H1 (cell line): Measurements from ENCODE around the gene MBOAT2. TPM values are rescaled to one million over a fixed set of nuclear protein-coding genes. Genes with fewer than 3 reads are reported as not detected.

Experiments used
- CEBPB ChIP-seq: IDR thresholded peaks from 2 replicates; pipeline ENCODE4 v1.6.1; 2012; ENCODE audit warnings: low read depth, low read length
- CHD7 ChIP-seq: fragments of 300-600 bp; sonication (generic); IDR thresholded peaks from 2 replicates; pipeline ENCODE4 v1.7.1; 2012; ENCODE audit warnings: low read length, moderate library complexity, mild to moderate bottlenecking, inconsistent platforms; ENCODE audit not compliant: insufficient replicate concordance
- SP4 ChIP-seq: IDR thresholded peaks from 2 replicates; pipeline ENCODE4 v1.6.1; 2012; ENCODE audit warnings: low read length, inconsistent platforms
- polyA plus RNA-seq, 7 experiments: library from polyadenylated mRNA; depleted of rRNA in 3 of 7; stranded (reverse) in 5 of 7; unstranded in 2 of 7; fragments of >200 nt in 5 of 7; fragments of 200-250 nt in 2 of 7; gene quantifications; 1 replicate in 5 of 7; 2 replicates in 1 of 7; 4 replicates in 1 of 7; pipeline versions ENCODE4 v1.2.1 to v1.2.3, GENCODE V29; 2011 to 2013; ENCODE audit warnings: missing spikeins in 2 of 7, mixed read lengths in 2 of 7
- total RNA-seq: library from RNA; stranded (reverse); fragmentation: NEBNext Ultra II Directional; extraction: Animal tissue kit (Norgen Biotek cat#: 25700); gene quantifications from 2 replicates; pipeline ENCODE4 v1.2.1, GENCODE V29; 2021

Gene MBOAT2
- total and polyA plus RNA-seq, 2 of the 8 experiments (the other 6 are each of a cell fraction or from before 2014, with no cell fraction given), result 11.2 to 23.4 TPM

- TF ChIP-seq CHD7 (no peak), SP4 (no peak), CEBPB (no peak)
Observed at GRCh38 chr2:9021563-9022211, 18.2 kb upstream of the MBOAT2 start (continued).
